ENCODE data around the gene NBEA.
"Not testable (repeated sequence)": the region's sequence is repeated elsewhere in the genome, so short reads cannot be mapped to it uniquely, and the experiment has no call there.

The NBEA gene

DNA sequence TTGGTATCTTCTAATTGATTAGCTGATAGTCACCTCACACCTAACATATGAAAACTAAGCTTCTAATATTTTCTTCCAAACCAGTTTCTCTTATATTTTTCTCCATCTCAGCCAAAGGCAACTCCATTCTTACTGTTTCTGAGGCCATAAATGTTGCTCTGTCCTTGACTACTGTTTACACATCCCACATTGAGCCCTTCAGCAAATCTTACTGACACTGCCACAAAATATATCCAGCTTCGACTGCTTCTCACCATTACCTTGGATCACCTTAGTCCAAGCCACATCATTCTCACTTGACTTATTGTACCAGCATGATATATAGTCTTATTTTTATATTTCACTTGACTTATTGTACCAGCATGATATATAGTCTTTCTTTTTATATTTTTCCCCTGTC, 412.8 kb downstream of the NBEA start:
- Histone ChIP-seq H3K27ac (ENCODE audit: low read length) (no peak overlapping the region), H3K4me3 (ENCODE audit: low read length) (no peak overlapping the region), H3K9me3 (ENCODE audit: insufficient read depth, low read depth, low read length) (no peaks in the 10 kb centered on the region), H3K36me3 (ENCODE audit: insufficient read depth, low read depth, low read length) (0 out of 2 replicates have a peak, but pooled peaks cover 4% of the 10 kb centered on the region), H3K9ac (ENCODE audit: low read depth, low read length) (no peak overlapping the region), H3K27me3 (ENCODE audit: insufficient read depth, low read length) (no peaks in the 10 kb centered on the region), H3K4me1 (ENCODE audit: insufficient read depth, low read length) (no peaks in the 10 kb centered on the region)

DNA sequence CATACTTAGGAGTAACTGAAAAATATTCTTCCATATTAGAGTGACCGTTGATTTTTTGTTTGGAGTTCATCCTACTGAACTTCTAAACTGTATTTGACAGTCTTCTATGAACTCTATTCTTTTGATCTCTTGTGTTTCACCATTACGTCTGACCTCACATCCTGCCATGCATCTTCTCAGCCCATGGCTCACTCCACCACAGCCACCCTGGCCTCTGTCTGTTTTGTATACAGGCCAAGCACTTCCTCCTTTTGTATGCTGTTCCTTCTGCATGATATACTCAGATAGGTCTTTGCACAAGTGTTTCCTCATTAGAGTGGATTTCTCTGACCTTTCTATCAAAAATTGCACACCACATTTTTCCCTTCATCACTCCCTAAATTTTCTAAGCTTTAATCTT, 414.5 kb downstream of the NBEA start:
- Histone ChIP-seq H3K9ac (ENCODE audit: low read depth, low read length) (no peak overlapping the region), H3K27ac (ENCODE audit: low read length) (no peak overlapping the region), H3K4me3 (ENCODE audit: low read length) (no peak overlapping the region), H3K9me3 (ENCODE audit: insufficient read depth, low read depth, low read length) (no peaks in the 10 kb centered on the region), H3K27me3 (ENCODE audit: insufficient read depth, low read length) (no peaks in the 10 kb centered on the region), H3K36me3 (ENCODE audit: insufficient read depth, low read depth, low read length) (0 out of 2 replicates have a peak, but pooled peaks cover 4% of the 10 kb centered on the region), H3K4me1 (ENCODE audit: insufficient read depth, low read length) (no peaks in the 10 kb centered on the region)

DNA sequence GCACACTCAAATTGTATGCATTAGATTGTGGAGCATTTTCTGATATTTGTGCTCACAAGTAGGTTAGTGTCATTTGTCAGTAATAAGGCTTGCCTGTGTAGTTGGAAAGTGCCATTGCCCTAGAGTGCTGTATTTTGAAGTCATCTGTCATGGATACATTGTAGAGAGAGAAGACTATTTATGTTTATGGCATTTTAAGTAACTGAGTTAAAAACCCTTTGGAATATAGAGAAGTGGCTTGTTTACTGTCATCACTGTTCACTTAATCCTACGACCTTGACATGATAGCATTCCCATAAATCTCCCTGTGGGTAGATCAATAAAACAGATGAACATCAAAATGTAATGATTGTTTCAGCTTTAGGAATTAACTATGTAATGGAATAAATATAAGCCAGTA, 423.8 kb downstream of the NBEA start:
- no peaks in the 10 kb centered on the region for H3K36me3 ChIP-seq (ENCODE audit: insufficient read depth, low read depth, low read length)
- H3K27ac ChIP-seq (ENCODE audit: low read length), result no peak overlapping the region
- no peak overlapping the region for H3K9ac ChIP-seq (ENCODE audit: low read depth, low read length)
- H3K9me3 ChIP-seq (ENCODE audit: insufficient read depth, low read depth, low read length), result no peaks in the 10 kb centered on the region; the same call in 1 of the 2 replicates
- no peaks in the 10 kb centered on the region for H3K27me3 ChIP-seq (ENCODE audit: insufficient read depth, low read length)
- H3K4me3 ChIP-seq (ENCODE audit: low read length), result no peak overlapping the region
- H3K4me1 ChIP-seq (ENCODE audit: insufficient read depth, low read length), result no peaks in the 10 kb centered on the region

DNA sequence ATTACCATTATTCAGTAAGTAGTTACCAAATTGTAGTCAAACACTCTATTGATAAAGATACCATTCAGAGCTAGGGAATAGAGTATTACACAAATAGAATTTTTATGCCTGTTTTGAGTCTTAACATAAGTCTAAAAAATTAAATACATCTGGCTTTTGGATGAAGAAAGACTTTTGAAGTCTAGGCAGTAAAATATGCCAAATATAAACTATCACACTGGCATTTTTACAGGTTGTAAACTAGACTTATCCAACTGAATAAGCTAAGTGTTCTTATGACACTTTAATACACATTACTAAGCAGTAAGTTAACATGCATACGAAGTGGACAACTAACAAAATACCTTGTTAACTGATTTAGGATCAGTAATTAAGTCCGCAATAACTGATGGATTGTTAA, 425.5 kb downstream of the NBEA start:
- H3K9me3 ChIP-seq (ENCODE audit: insufficient read depth, low read depth, low read length), result no peaks in the 10 kb centered on the region; the same call in 1 of the 2 replicates
- no peak overlapping the region for H3K27ac ChIP-seq (ENCODE audit: low read length)
- H3K36me3 ChIP-seq (ENCODE audit: insufficient read depth, low read depth, low read length), result no peaks in the 10 kb centered on the region
- H3K4me1 ChIP-seq (ENCODE audit: insufficient read depth, low read length), result no peaks in the 10 kb centered on the region
- no peaks in the 10 kb centered on the region for H3K27me3 ChIP-seq (ENCODE audit: insufficient read depth, low read length)
- no peak overlapping the region for H3K9ac ChIP-seq (ENCODE audit: low read depth, low read length)
- H3K4me3 ChIP-seq (ENCODE audit: low read length), result no peak overlapping the region

DNA sequence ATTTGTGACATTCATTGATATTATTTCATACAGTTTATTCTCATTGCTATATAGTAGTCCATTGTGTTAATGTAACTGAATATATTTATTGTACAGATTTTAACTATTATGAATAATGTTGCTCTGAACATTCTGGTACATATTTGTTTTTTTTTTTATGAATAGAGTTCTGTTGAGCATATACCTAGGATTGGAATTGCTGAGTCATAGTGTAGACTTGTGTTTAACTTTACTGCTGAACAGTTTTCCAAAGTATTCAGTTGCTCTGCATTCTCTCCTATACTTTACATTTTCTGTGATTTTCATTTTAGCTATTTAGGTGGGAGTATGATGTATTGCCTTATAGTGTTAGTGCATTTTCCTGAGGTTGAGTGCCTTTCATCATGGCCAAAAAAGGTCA, 436.9 kb downstream of the NBEA start:
- Histone ChIP-seq H3K9me3 (ENCODE audit: insufficient read depth, low read depth, low read length) (no peaks in the 10 kb centered on the region), H3K9ac (ENCODE audit: low read depth, low read length) (no peak overlapping the region), H3K27ac (ENCODE audit: low read length) (no peak overlapping the region), H3K4me1 (ENCODE audit: insufficient read depth, low read length) (no peaks in the 10 kb centered on the region), H3K27me3 (ENCODE audit: insufficient read depth, low read length) (no peaks in the 10 kb centered on the region), H3K36me3 (ENCODE audit: insufficient read depth, low read depth, low read length) (no peaks in the 10 kb centered on the region), H3K4me3 (ENCODE audit: low read length) (no peak overlapping the region)

DNA sequence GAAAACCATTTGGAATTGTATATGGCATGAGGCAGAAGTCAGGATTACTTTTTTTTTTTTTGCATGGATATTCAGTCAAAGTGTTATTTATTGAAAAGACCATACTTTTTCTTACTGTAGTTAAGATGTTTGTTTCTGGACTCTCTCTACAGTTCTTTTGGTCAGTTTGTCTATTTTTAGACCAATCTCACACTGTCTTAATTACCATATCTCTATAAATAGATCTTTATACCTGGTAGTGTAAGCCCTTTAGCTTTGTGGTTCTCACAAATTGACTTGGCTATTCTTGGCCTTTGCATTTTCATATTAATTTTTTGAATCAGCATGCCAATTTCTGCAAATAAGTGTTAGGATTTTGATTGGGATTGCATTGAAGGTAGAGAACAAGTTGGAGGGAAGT, 437.6 kb downstream of the NBEA start:
- Histone ChIP-seq H3K9me3 (ENCODE audit: insufficient read depth, low read depth, low read length) (no peaks in the 10 kb centered on the region), H3K36me3 (ENCODE audit: insufficient read depth, low read depth, low read length) (no peaks in the 10 kb centered on the region), H3K9ac (ENCODE audit: low read depth, low read length) (no peak overlapping the region), H3K4me1 (ENCODE audit: insufficient read depth, low read length) (no peaks in the 10 kb centered on the region), H3K4me3 (ENCODE audit: low read length) (no peak overlapping the region), H3K27ac (ENCODE audit: low read length) (no peak overlapping the region), H3K27me3 (ENCODE audit: insufficient read depth, low read length) (no peaks in the 10 kb centered on the region)

DNA sequence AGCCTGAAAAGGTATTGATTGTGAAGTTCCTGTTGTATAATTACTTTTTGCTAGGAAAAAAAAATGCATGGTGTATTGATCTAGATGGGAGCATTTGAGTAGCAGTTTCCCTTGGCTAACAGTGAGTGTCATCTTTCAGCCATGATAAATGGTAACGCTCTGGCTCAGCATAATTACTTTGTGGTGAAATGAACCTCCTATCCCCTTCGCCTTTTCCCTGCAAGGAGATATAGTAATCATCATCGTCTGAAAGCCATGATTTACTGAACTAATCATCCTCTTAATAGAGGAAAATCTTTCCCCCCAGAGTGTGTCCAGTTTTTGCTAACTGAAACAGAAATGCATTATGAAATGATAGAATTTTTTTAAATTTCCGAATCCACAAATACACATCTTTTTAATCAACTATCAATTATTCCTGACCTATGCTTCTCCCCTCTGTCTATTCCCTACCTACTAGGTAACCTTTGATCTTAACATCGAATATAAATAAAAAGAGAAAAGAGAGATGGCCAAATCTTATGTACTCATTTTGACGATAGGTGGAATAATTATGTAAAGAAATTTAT, 445.7 kb downstream of the NBEA start:
- no peaks in the 10 kb centered on the region for H3K27me3 ChIP-seq (ENCODE audit: insufficient read depth, low read length)
- H3K9me3 ChIP-seq (ENCODE audit: insufficient read depth, low read depth, low read length), result no peaks in the 10 kb centered on the region
- H3K4me3 ChIP-seq (ENCODE audit: low read length), result no peak overlapping the region

DNA sequence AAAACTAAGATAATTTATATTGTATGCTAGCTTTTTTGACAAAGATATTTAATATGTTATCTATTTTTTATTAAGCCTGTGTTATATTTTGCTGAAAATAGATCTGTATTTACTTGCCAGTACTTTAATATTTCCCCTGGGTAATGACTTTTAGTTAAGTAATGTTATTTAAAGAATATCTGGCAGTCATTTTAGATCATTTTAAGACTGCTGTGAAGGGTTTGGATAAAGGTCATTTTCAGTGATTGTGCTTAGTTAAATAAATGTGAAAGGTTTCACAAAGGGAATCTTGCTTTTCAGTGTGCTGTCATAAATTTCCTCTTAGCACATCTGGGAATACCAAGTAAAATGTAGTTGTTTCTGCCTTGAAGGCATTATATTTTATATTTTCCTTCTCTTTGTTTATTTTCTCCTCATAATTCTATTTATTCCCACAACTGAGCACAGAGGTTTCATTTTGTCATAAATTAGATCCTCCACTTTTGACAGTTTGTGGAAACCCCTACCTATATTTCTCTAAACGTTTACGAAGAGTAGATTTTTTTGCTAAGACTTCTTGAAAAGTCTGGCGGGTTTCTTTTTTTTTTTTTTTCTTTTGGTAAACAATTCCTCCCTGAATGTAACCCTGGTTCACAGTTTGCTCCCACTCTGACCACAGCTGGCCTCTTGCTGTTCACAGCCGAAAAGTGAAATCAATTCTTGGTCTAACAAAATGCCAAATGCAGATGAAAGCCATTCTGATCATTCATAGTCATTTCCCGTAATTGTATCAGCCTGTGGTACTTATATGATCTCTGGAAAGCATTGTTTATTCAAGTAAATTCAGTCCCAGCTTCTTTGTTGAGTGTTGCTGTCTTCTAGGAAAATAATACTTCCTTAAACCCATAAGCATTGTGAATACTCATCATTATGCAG, 446.6 kb downstream of the NBEA start:
- H3K4me3 ChIP-seq (ENCODE audit: low read length), result no peak overlapping the region
- H3K9ac ChIP-seq (ENCODE audit: low read depth, low read length), result no peak overlapping the region
- no peak overlapping the region for H3K27ac ChIP-seq (ENCODE audit: low read length)
- H3K4me1 ChIP-seq (ENCODE audit: insufficient read depth, low read length), result no peaks in the 10 kb centered on the region; the same call in 1 of the 2 replicates
- H3K27me3 ChIP-seq (ENCODE audit: insufficient read depth, low read length), result no peaks in the 10 kb centered on the region
- no peaks in the 10 kb centered on the region for H3K36me3 ChIP-seq (ENCODE audit: insufficient read depth, low read depth, low read length)
- H3K9me3 ChIP-seq (ENCODE audit: insufficient read depth, low read depth, low read length), result no peaks in the 10 kb centered on the region

More for the DNA sequence above, 445.7 kb downstream of the NBEA start:
- Histone ChIP-seq H3K4me1 (ENCODE audit: insufficient read depth, low read length) (no peaks in the 10 kb centered on the region; the same call in 1 of the 2 replicates), H3K9ac (ENCODE audit: low read depth, low read length) (no peak overlapping the region), H3K36me3 (ENCODE audit: insufficient read depth, low read depth, low read length) (no peaks in the 10 kb centered on the region), H3K27ac (ENCODE audit: low read length) (no peak overlapping the region)

DNA sequence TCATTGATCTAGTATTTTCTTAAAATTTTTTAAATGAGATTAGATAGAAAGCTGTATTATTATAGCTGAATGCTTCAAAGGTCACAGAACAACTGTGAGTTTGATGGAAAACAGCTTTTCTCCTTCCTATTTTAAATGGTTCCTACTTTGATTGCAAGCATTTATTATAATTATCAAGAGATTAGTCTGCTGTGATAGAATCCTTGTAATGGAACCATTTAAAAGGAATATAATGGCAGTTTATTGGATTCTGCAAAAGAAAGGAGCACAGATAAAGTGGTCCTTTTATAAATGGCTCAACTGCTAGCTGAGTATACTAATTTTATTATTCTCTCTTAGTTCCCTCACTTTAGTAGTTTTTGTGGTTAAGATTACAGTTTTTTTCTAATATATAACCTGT, 447.5 kb downstream of the NBEA start:
- no peaks in the 10 kb centered on the region for H3K36me3 ChIP-seq (ENCODE audit: insufficient read depth, low read depth, low read length)
- H3K4me1 ChIP-seq (ENCODE audit: insufficient read depth, low read length), result no peaks in the 10 kb centered on the region; the same call in 1 of the 2 replicates
- H3K9me3 ChIP-seq (ENCODE audit: insufficient read depth, low read depth, low read length), result no peaks in the 10 kb centered on the region
- H3K27me3 ChIP-seq (ENCODE audit: insufficient read depth, low read length), result no peaks in the 10 kb centered on the region
- H3K4me3 ChIP-seq (ENCODE audit: low read length), result no peak overlapping the region
- H3K9ac ChIP-seq (ENCODE audit: low read depth, low read length), result no peak overlapping the region
- no peak overlapping the region for H3K27ac ChIP-seq (ENCODE audit: low read length)

DNA sequence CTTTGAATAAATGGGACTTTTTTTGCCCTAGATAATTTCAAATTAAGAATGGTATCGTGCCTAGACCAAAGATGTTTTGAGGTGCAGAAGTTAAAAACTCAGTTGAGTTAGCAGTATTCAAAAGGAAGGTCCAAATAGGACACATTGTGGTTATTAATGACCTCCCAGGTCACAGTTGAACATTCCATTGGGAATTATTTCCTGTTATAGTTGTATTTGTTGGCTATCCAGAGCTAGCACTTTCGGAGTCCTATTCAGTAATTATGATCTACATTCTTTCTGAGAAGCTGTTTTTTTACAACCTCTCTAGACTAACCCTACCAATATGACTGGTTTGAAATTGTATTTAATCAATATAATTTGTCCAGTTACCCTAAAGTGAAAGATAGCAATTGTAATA, 450.7 kb downstream of the NBEA start:
- no peak overlapping the region for H3K27ac ChIP-seq (ENCODE audit: low read length)

DNA sequence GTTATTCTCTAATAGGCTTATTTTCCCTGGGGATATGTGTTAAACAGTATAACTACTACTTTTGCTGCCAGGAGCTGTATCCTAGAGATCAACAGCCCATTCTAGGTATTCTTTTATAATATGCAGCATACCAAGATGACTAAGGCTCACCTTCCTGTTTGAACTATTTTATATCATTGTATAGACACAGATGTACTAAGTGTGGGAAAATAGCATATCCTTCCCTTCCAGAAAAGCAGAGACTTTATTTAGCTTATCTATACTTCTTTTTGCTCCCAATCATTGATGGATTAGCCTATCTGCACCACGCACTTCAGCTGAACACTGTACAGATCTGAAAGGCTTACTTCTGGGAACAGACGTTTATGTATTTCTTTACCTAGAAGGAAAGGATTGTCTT, 451.8 kb downstream of the NBEA start:
- H3K9ac ChIP-seq (ENCODE audit: low read depth, low read length), result no peak overlapping the region
- H3K36me3 ChIP-seq (ENCODE audit: insufficient read depth, low read depth, low read length), result no peaks in the 10 kb centered on the region
- no peak overlapping the region for H3K27ac ChIP-seq (ENCODE audit: low read length)
- H3K9me3 ChIP-seq (ENCODE audit: insufficient read depth, low read depth, low read length), result no peaks in the 10 kb centered on the region; the same call in 1 of the 2 replicates
- H3K4me3 ChIP-seq (ENCODE audit: low read length), result no peak overlapping the region
- H3K4me1 ChIP-seq (ENCODE audit: insufficient read depth, low read length), result no peaks in the 10 kb centered on the region; the same call in 1 of the 2 replicates
- H3K27me3 ChIP-seq (ENCODE audit: insufficient read depth, low read length), result no peaks in the 10 kb centered on the region

More for the DNA sequence above, 450.7 kb downstream of the NBEA start:
- Histone ChIP-seq H3K9me3 (ENCODE audit: insufficient read depth, low read depth, low read length) (no peaks in the 10 kb centered on the region), H3K4me1 (ENCODE audit: insufficient read depth, low read length) (no peaks in the 10 kb centered on the region; the same call in 1 of the 2 replicates), H3K9ac (ENCODE audit: low read depth, low read length) (no peak overlapping the region), H3K4me3 (ENCODE audit: low read length) (no peak overlapping the region), H3K36me3 (ENCODE audit: insufficient read depth, low read depth, low read length) (no peaks in the 10 kb centered on the region), H3K27me3 (ENCODE audit: insufficient read depth, low read length) (no peaks in the 10 kb centered on the region)

DNA sequence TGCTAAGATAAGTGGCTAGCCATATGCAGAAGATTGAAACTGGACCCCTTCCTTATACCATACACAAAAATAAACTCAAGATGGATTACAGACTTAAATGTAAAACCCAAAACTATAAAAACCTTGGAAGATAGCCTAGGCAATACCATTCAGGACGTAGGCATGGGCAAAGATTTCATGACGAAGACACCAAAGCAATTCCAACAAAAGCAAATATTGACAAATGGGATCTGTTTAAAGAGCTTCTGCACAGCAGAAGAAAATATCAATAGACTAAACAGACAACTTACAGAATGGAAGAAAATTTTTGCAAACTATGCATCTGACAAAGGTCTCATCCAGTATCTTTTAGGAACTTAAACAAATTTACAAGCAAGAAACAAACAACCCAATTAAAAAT, 466.2 kb downstream of the NBEA start:
- H3K9ac ChIP-seq (ENCODE audit: low read depth, low read length); H3K9me3 ChIP-seq (ENCODE audit: insufficient read depth, low read depth, low read length); H3K27me3 ChIP-seq (ENCODE audit: insufficient read depth, low read length); H3K4me1 ChIP-seq (ENCODE audit: insufficient read depth, low read length); H3K36me3 ChIP-seq (ENCODE audit: insufficient read depth, low read depth, low read length); H3K27ac ChIP-seq (ENCODE audit: low read length); H3K4me3 ChIP-seq (ENCODE audit: low read length): not testable (repeated sequence)
